ENCODE measurements around the gene IL18RAP.

The IL18RAP gene

GRCh38 chr2:102470168-102470567 lies 47.2 kb downstream of the IL18RAP start:
- no peak for DNase-seq

- DNase-seq: no peak
Measured at GRCh38 chr2:102473020-102473419, 50.1 kb downstream of the IL18RAP start, which contains the start of gene SLC9A4. Gene SLC9A4 (plus strand): TSS chr2:102473226. CDS start chr2:102473760, 534 bp downstream.

- DNase-seq: no peak
Measured at GRCh38 chr2:102473631-102474030, 50.7 kb downstream of the IL18RAP start.

- no peak for DNase-seq
Measured at GRCh38 chr2:102474785-102475184, 51.8 kb downstream of the IL18RAP start.

- no peak for DNase-seq
Measured at GRCh38 chr2:102478686-102479470, 55.9 kb downstream of the IL18RAP start.

GRCh38 chr2:102480285-102481195 lies 57.6 kb downstream of the IL18RAP start:
- DNase-seq: no peak

- no peak for DNase-seq
Measured at GRCh38 chr2:102481931-102482330, 59.0 kb downstream of the IL18RAP start.

- no peak for DNase-seq
Measured at GRCh38 chr2:102483086-102483485, 60.1 kb downstream of the IL18RAP start.

GRCh38 chr2:102484310-102485061 lies 61.5 kb downstream of the IL18RAP start:
- DNase-seq: no peak

GRCh38 chr2:102485147-102485785 lies 62.3 kb downstream of the IL18RAP start:
- DNase-seq: no peak

GRCh38 chr2:102486941-102487702 lies 64.2 kb downstream of the IL18RAP start:
- no peak for DNase-seq

GRCh38 chr2:102487761-102488462 lies 65.0 kb downstream of the IL18RAP start:
- DNase-seq: no peak

- DNase-seq: no peak
Measured at GRCh38 chr2:102489646-102490045, 66.7 kb downstream of the IL18RAP start.

GRCh38 chr2:102492006-102492405 lies 69.0 kb downstream of the IL18RAP start:
- DNase-seq: no peak

GRCh38 chr2:102494570-102494969 lies 71.6 kb downstream of the IL18RAP start:
- no peak for DNase-seq

GRCh38 chr2:102498414-102498813 lies 75.5 kb downstream of the IL18RAP start:
- DNase-seq: no peak

- no peak for DNase-seq
Measured at GRCh38 chr2:102499558-102499957, 76.6 kb downstream of the IL18RAP start.
